ENCODE data around the gene OTULINL. TPM values are rescaled to one million over a fixed set of nuclear protein-coding genes. Genes with fewer than 3 reads are reported as not detected.

OTULINL gene
- total RNA-seq, 2 experiments from 2014 or later, result 9.4 to 10.9 TPM

DNA sequence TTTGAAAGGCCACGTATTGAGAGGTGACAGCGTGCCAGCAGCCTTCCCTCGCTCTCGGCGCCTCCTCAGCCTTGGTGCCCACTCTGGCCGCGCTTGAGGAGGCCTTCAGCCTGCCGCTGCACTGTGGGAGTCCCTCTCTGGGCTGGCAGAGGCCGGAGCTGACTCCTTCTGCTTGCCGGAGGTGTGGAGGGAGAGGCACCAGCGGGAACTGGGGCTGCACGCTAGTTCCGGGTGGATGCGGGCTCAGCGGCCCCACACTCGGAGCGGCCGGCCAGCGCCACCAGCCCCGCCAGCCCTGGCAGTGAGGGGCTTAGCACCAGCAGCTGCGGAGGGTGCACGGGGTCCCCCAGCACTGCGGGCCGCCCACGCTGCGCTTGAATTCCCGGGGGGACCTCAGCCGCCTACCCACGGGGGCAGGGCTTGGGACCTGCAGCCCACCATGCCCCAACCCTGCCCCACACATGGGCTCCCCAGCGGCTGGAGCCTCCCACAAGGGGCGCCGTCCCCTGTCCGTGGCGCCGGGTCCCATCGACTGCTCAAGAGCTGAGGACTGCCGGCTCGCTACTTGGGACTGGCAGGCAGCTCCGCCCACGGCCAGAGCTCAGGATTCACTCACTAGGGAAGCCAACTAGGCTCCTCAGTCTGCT is 4.4 kb upstream of the OTULINL start:
- POLR2A ChIA-PET, result no interaction called here
- no peak overlapping the region for H3K27ac Mint-ChIP-seq
- CTCF ChIA-PET, result interaction anchor here (1.0 kb wide), 1 partner anchor 70 kb away, joined by 4 read pairs; no protein-coding TSS in a partner anchor

DNA sequence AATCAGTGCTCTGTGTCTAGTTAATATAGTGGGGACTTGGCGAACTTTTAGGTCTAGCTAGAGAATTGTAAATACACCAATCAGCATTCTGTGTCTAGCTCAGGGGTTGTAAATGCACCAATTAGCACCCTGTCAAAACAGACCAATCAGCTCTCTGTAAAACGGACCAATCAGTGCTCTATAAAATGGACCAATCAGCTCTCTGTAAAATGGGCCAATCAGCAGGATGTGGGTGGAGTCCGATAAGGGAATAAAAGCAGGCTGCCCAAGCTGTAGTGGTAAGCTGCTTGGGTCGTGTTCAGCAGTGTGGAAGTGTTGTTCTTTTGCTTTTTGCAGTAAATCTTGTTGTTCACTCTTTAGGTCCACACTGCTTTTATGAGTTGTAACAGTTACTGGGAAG is 3.6 kb upstream of the OTULINL start:
- no peak for ATAC-seq
- Mint-ChIP-seq H3K9me3 (ENCODE audit: low read depth) (no peaks in the 10 kb centered on the region), H3K4me1 (peaks cover 8% of the 10 kb centered on the region), H3K27me3 (peaks cover 8% of the 10 kb centered on the region), H3K4me3 (no peak overlapping the region), H3K27ac (no peak overlapping the region), H3K36me3 (ENCODE audit: low read depth) (no peaks in the 10 kb centered on the region)
- DNase-seq, result no peak
- intact Hi-C loops (cut with DNase I, micrococcal nuclease), result no loop called here
- POLR2A ChIA-PET, result no interaction called here
- CTCF ChIA-PET, result interaction anchor here (0.6 kb wide), 1 partner anchor 21 kb away, joined by 4 read pairs; no protein-coding TSS in a partner anchor

More for the DNA sequence above, 4.4 kb upstream of the OTULINL start:
- ATAC-seq, result no peak
- H3K27me3 Mint-ChIP-seq, result peaks cover 8% of the 10 kb centered on the region
- H3K36me3 Mint-ChIP-seq (ENCODE audit: low read depth), result no peaks in the 10 kb centered on the region
- DNase-seq, result no peak
- no peaks in the 10 kb centered on the region for H3K9me3 Mint-ChIP-seq (ENCODE audit: low read depth)
- intact Hi-C loops (cut with DNase I, micrococcal nuclease), result no loop called here
- no peak overlapping the region for H3K4me3 Mint-ChIP-seq
- H3K4me1 Mint-ChIP-seq, result peaks cover 5% of the 10 kb centered on the region

DNA sequence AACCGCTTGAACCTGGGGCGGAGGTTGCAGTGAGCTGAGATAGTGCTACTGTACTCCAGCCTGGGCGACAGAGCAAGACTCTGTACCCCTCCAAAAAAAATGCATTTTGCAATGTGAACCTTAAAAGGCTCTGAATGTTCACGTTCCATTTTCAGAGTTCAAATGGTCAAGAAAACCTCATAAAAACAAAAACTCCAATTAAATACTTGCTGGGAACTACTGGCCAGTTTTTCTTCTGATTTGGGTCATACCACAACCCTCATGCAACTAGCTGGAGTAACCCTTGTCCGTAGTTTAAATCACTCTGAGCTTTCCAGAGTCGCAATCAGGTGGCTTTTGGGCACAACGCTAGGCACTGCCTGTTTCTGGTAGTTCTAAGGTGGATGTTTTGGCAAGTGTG is 2.3 kb upstream of the OTULINL start:
- Mint-ChIP-seq H3K9me3 (ENCODE audit: low read depth) (no peaks in the 10 kb centered on the region), H3K4me3 (no peak overlapping the region), H3K36me3 (ENCODE audit: low read depth) (no peaks in the 10 kb centered on the region), H3K27ac (no peak overlapping the region), H3K27me3 (peaks cover 8% of the 10 kb centered on the region), H3K4me1 (peaks cover 20% of the 10 kb centered on the region)
- DNase-seq (no peak), ATAC-seq (no peak)
- POLR2A ChIA-PET, result no interaction called here
- CTCF ChIA-PET, result interaction anchor here (0.7 to 0.9 kb wide), 2 partner anchors 11 to 254 kb away, joined by 3 read pairs; no protein-coding TSS in a partner anchor
- intact Hi-C loops (cut with DNase I, micrococcal nuclease), result no loop called here

DNA sequence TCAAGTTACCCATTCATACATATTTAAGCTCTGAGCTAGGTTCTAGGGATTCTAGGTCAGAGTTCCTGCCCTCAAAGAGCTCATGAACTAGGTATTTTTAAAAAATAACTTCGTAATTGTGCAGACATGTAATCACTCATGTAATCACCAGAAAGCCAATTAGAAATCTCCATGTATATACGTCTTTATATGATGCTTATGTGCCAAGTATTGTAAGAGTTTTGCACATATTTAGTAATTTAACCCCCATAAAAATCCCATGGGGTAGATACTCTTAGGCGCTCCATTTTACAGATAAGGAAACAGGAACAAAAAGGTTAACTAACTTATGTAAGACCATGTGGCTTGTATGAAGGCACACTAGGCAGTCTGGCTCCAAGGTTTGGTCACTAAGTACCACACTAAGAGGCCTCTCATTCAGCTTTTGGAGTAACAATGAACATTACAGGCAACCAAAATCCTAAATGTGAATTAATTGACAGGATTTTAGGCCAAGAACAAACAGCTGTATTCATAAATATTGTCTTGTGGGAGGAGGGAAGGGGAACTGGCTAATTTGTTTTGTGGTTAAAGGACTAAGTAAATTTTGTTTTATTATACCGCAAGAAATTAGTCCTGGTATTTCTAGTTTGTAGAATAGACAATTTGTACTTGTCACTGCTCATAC is 1.7 kb upstream of the OTULINL start:
- no peaks in the 10 kb centered on the region for H3K36me3 Mint-ChIP-seq (ENCODE audit: low read depth)
- ChIA-PET POLR2A (no interaction called here), CTCF (interaction anchor here (0.7 to 0.9 kb wide), 2 partner anchors 12 to 254 kb away, joined by 3 read pairs; no protein-coding TSS in a partner anchor)
- H3K4me3 Mint-ChIP-seq, result no peak overlapping the region
- peaks cover 8% of the 10 kb centered on the region for H3K27me3 Mint-ChIP-seq
- peaks cover 25% of the 10 kb centered on the region for H3K4me1 Mint-ChIP-seq
- intact Hi-C loops (cut with DNase I, micrococcal nuclease), result loop anchor here (2.0 to 10.0 kb wide), 6 partner anchors 87 to 1875 kb away; partner anchors contain the start of gene ANKH (in 1 of the 2)
- no peak for ATAC-seq
- no peaks in the 10 kb centered on the region for H3K9me3 Mint-ChIP-seq (ENCODE audit: low read depth)
- H3K27ac Mint-ChIP-seq, result no peak overlapping the region
- no peak for DNase-seq

DNA sequence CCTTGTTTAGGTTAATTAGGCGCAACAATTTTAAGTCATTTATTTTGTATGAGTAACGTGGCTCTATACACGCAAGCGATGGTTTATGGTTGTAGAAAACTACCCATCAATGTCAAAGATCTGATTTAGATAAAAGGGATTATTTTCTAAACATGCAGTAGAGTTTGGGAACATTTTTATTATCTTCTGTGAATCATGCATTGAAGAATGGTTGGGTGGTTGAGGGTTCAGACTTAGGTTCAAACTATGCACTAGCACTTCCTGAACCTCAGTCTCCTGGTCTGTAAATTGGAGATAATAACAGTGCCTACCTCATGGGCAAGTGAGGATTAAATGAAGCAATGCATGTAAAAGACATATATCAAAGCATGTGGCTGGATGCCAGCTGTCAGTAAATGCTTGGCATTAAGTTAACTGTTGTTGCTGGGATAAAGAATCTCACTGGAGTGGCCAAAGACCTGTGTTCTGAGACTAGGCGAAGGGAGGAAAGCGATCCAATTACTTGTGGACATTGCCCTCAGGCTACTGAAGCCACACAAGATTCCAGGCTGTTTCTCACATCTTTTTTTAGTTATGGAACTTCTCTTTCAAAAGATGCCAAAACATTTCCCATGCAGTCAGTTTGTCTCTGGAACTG is 1.1 kb upstream of the OTULINL start:
- Mint-ChIP-seq H3K9me3 (ENCODE audit: low read depth) (no peaks in the 10 kb centered on the region), H3K27me3 (peaks cover 8% of the 10 kb centered on the region), H3K4me1 (peaks cover 27% of the 10 kb centered on the region), H3K27ac (no peak overlapping the region), H3K4me3 (peak overlapping the region; percentile 77), H3K36me3 (ENCODE audit: low read depth) (no peaks in the 10 kb centered on the region)
- ChIA-PET POLR2A (no interaction called here), CTCF (interaction anchor here (0.9 kb wide), 1 partner anchor 12 kb away, joined by 3 read pairs; no protein-coding TSS in a partner anchor)
- intact Hi-C loops (cut with DNase I, micrococcal nuclease), result loop anchor here (1.0 to 10.0 kb wide), 9 partner anchors 12 to 1874 kb away; partner anchors contain the start of genes ANKH (in 1 of the 2) and OTULIN (in 1 of the 2)
- ATAC-seq (no peak), DNase-seq (no peak)

DNA sequence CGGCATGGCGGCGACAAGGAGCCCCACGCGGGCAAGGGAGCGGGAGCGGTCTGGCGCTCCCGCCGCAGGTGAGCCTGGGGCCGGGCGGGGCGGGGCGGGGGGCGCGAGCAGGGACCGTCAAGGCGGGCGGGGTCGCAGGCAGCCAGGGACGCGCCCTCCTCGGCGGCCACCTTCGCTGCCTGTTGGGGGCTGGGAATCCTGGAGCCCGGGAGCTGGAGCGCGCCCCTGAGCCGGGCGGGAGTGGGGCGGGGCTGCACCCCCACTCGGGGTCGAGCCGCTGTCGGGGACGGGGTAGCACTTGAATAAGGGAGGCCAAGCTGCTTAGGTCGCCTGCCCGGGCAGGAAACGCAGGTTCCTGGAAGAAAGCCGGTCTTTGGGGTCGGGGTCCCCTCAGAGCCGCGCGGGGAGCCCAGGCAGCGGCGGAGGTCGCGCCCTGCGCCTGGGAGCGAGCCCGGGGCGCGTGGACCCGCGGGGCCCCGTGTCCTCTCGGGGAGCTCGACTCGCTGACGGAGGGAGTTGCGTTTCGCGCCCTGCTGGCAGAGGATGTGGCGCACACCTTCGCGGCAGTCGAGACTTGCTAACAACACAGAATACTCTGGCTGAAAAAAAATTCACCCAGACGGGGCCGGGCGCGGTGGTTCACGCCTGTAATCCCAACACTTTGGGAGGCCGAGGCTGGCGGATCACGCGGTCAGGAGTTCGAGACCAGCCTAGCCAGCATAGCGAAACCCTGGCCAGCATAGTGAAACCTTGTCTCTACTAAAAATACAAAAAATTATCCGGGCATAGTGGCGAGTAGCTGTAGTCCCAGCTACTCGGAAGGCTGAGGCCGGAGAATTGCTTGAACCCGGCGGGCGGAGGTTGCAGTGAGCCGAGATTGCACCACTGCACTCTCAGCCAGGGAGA is 552 bp downstream of the OTULINL start:
- H3K36me3 Mint-ChIP-seq (ENCODE audit: low read depth), result no peaks in the 10 kb centered on the region
- ChIA-PET CTCF (interaction anchor here (0.6 to 3.9 kb wide), 11 partner anchors 11 to 220 kb away, joined by 3 to 26 read pairs (median 4); no protein-coding TSS in a partner anchor), POLR2A (interaction anchor here (0.6 to 1.2 kb wide), 3 partner anchors 10 to 84 kb away, joined by 3 to 8 read pairs (median 4); no protein-coding TSS in a partner anchor)
- peak overlapping the region; percentile 77 for H3K4me3 Mint-ChIP-seq
- intact Hi-C loops (cut with DNase I, micrococcal nuclease), result loop anchor here (1.0 to 10.0 kb wide), 11 partner anchors 10 to 1873 kb away; partner anchors contain the start of genes ANKH (in 1 of the 2) and OTULIN (in 1 of the 2)
- peaks cover 33% of the 10 kb centered on the region for H3K4me1 Mint-ChIP-seq
- H3K27ac Mint-ChIP-seq, result peak overlapping the region; percentile 60
- no peaks in the 10 kb centered on the region for H3K9me3 Mint-ChIP-seq (ENCODE audit: low read depth)
- peak; percentile 89 for ATAC-seq
- peak; percentile 90 for DNase-seq
- H3K27me3 Mint-ChIP-seq, result peaks cover 8% of the 10 kb centered on the region

DNA sequence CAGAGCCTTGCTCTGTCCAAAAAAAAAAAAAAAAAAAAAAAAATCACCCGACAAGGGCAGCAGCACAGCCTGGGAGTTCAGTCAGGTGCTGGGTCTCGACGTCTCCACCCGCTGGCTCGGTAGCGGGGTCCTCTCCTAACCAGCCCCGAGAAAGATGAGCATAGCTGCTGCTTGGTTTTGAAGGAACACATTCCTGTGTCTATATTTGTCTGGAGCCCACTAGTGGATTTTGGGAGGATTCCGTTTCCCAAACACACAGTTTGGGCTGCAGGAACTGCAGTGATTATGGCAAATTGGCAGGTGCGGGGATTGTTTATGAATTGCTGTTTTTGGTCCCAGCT is 1.2 kb downstream of the OTULINL start:
- H3K9me3 Mint-ChIP-seq (ENCODE audit: low read depth), result no peaks in the 10 kb centered on the region
- H3K36me3 Mint-ChIP-seq (ENCODE audit: low read depth), result no peaks in the 10 kb centered on the region
- DNase-seq (no peak), ATAC-seq (no peak)
- peaks cover 38% of the 10 kb centered on the region for H3K4me1 Mint-ChIP-seq
- H3K4me3 Mint-ChIP-seq, result peak overlapping the region; percentile 77
- POLR2A ChIA-PET, result interaction anchor here (1.1 to 1.2 kb wide), 2 partner anchors 9 to 66 kb away, joined by 3 to 8 read pairs; no protein-coding TSS in a partner anchor
- CTCF ChIA-PET, result interaction anchor here (1.0 to 3.9 kb wide), 10 partner anchors 10 to 221 kb away, joined by 3 to 26 read pairs (median 4); no protein-coding TSS in a partner anchor
- H3K27ac Mint-ChIP-seq, result peak overlapping the region; percentile 60
- intact Hi-C loops (cut with DNase I, micrococcal nuclease), result loop anchor here (1.0 to 10.0 kb wide), 6 partner anchors 13 to 1872 kb away; no protein-coding TSS in a partner anchor
- H3K27me3 Mint-ChIP-seq, result peaks cover 8% of the 10 kb centered on the region

DNA sequence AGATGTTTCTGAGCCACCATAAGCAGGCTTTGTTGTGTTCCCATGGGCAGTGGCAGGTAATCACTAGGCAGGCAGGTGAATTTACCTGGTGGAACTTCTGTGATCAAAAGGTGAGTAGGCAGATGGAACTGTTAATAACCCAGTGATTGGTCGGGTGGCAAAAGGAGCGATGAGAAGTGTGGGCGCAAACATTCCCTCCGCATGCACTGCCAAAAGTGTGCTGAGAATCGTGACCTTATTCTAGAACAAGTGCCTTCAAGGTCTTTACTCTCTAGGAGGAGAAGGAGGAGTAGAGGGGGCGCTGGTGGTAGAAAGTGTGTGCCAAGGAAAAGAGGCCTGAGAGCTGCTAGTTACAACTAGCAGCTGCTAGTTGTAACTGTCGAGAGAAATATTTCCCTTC is 3.3 kb downstream of the OTULINL start:
- CTCF ChIA-PET, result interaction anchor here (3.9 kb wide), 1 partner anchor 8 kb away, joined by 26 read pairs; no protein-coding TSS in a partner anchor
- ATAC-seq (no peak), DNase-seq (no peak)
- H3K4me3 Mint-ChIP-seq, result no peak overlapping the region
- no peaks in the 10 kb centered on the region for H3K36me3 Mint-ChIP-seq (ENCODE audit: low read depth)
- POLR2A ChIA-PET, result no interaction called here
- peaks cover 5% of the 10 kb centered on the region for H3K27me3 Mint-ChIP-seq
- peaks cover 48% of the 10 kb centered on the region for H3K4me1 Mint-ChIP-seq
- H3K9me3 Mint-ChIP-seq (ENCODE audit: low read depth), result no peaks in the 10 kb centered on the region
- H3K27ac Mint-ChIP-seq, result no peak overlapping the region
- intact Hi-C loops (cut with DNase I, micrococcal nuclease), result loop anchor here (5.0 to 10.0 kb wide), 4 partner anchors 82 to 1870 kb away; no protein-coding TSS in a partner anchor

DNA sequence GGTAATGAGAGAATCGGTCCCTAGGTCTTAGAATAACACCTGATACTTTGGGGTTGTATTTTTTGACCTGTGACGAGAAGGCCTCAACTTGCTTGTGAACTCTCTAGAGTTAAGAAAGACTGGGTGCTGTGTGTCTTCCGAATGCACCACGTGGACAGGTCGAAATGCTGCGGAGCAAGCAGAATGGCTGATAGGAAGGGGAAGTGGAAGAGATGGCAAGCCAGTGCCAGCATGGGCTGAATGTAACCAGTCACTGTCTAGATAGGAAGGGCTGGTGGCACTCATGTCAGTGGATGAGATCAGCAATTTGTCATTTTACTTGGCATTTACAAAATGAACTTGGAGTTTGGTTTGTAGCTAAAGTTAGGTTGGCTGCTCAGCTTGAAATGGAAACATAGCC is 5.6 kb downstream of the OTULINL start:
- ChIA-PET CTCF (interaction anchor here (1.4 to 2.0 kb wide), 2 partner anchors 31 to 61 kb away, joined by 4 read pairs; no protein-coding TSS in a partner anchor), POLR2A (no interaction called here)
- Mint-ChIP-seq H3K27ac (no peak overlapping the region), H3K9me3 (ENCODE audit: low read depth) (no peaks in the 10 kb centered on the region), H3K4me1 (peaks cover 59% of the 10 kb centered on the region), H3K4me3 (no peak overlapping the region), H3K36me3 (ENCODE audit: low read depth) (no peaks in the 10 kb centered on the region), H3K27me3 (no peaks in the 10 kb centered on the region)
- DNase-seq (no peak), ATAC-seq (no peak)
- intact Hi-C loops (cut with DNase I, micrococcal nuclease), result loop anchor here in 1 of 2 experiments (10.0 kb wide), 1 partner anchor 1868 kb away; no protein-coding TSS in a partner anchor

DNA sequence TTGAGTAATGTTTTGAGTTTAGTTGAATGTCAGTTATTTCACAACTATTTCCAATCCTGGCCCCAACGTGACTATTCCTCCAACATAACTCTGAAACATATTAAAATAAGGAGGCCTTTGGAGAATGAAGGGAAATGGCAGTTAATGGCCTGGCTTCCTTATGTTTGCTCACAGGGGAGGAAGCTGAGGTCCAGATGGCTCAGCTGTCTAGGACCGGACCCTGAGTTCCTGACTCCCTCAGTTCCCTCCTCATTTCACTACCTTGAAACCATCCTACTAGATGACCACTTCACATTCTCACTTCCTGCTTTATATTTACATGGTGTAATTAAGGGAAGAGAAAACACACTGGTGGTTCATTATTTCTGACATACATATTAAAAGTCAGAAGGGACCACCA is 6.6 kb downstream of the OTULINL start:
- POLR2A ChIA-PET, result interaction anchor here (0.6 kb wide), 1 partner anchor 107 kb away, joined by 7 read pairs; no protein-coding TSS in a partner anchor
- Mint-ChIP-seq H3K4me3 (no peak overlapping the region), H3K27me3 (no peaks in the 10 kb centered on the region), H3K9me3 (ENCODE audit: low read depth) (no peaks in the 10 kb centered on the region), H3K4me1 (peaks cover 64% of the 10 kb centered on the region), H3K36me3 (ENCODE audit: low read depth) (no peaks in the 10 kb centered on the region), H3K27ac (no peak overlapping the region)
- no peak for DNase-seq
- CTCF ChIA-PET, result interaction anchor here (0.6 to 1.4 kb wide), 2 partner anchors 13 to 30 kb away, joined by 3 to 4 read pairs; no protein-coding TSS in a partner anchor
- ATAC-seq, result no peak
- intact Hi-C loops (cut with DNase I, micrococcal nuclease), result loop anchor here in 1 of 2 experiments (10.0 kb wide), 1 partner anchor 1867 kb away; no protein-coding TSS in a partner anchor
